SK-N-SH (cell line): ENCODE measurements around the gene WIPF3. TPM values are rescaled to one million over a fixed set of nuclear protein-coding genes. Genes with fewer than 3 reads are reported as not detected.

ENCODE experiments used
- CTCF ChIA-PET: fragments of 300-600, 350-600 bp; formaldehyde crosslinking; extraction: SDS; loops from one replicate; lab custom pipeline; 2021; lab: Yijun Ruan, JAX
- POLR2A ChIA-PET: fragments of 350-600 bp; sonication (Branson Sonifier 250); formaldehyde crosslinking; extraction: SDS; loops from one replicate; lab custom pipeline; 2020; ENCODE audit warnings: antibody characterized with exemption, inconsistent platforms; lab: Yijun Ruan, JAX
- DNase-seq: peaks from one replicate; pipeline ENCODE4 v3.0.0; 2012
- H2AFZ ChIP-seq: fragments of 200-600 bp; sonication (generic); 2 replicates; pipeline ENCODE4 v1.8.1; 2016; ENCODE audit warnings: antibody characterized with exemption, mild to moderate bottlenecking, low read depth
- H3F3A ChIP-seq: fragments of 200-600 bp; sonication (generic); replicated peaks from 2 replicates; pipeline ENCODE3; 2016; ENCODE audit warnings: antibody characterized with exemption, mild to moderate bottlenecking; ENCODE audit not compliant: insufficient read depth
- H3K27ac ChIP-seq, 2 experiments: fragments of 200-500 bp in 1 of 2; fragments of 200-600 bp in 1 of 2; sonication (Bioruptor generic) in 1 of 2; sonication (generic), shearing (Covaris generic) in 1 of 2; 2 replicates each; pipeline versions ENCODE4 v1.5.1 to v1.6.1; 2014 to 2016; ENCODE audit warnings: low read depth in 2 of 2, inconsistent platforms in 1 of 2, low read length in 1 of 2, mild to moderate bottlenecking in 1 of 2, mixed read lengths in 1 of 2
- H3K27me3 ChIP-seq: fragments of 200-600 bp; sonication (generic), shearing (Covaris generic); 2 replicates; pipeline ENCODE4 v1.6.1; 2016; ENCODE audit warnings: mixed run types; ENCODE audit not compliant: insufficient read depth
- H3K36me3 ChIP-seq, 2 experiments: fragments of 200-500 bp in 1 of 2; fragments of 200-600 bp in 1 of 2; sonication (Bioruptor generic) in 1 of 2; sonication (generic) in 1 of 2; replicated peaks in 1 of 2; 2 replicates each; pipeline versions ENCODE3 to v1.5.1; 2014 to 2016; ENCODE audit warnings: low read length in 1 of 2, mild to moderate bottlenecking in 1 of 2; ENCODE audit not compliant: insufficient read depth in 2 of 2, control insufficient read depth in 1 of 2
- H3K4me1 ChIP-seq, 2 experiments: fragments of 200-500 bp in 1 of 2; fragments of 200-600 bp in 1 of 2; sonication (Bioruptor generic) in 1 of 2; sonication (generic), shearing (Covaris generic) in 1 of 2; 2 replicates each; pipeline versions ENCODE4 v1.5.1 to v1.6.1; 2014 to 2016; ENCODE audit warnings: low read depth in 1 of 2, low read length in 1 of 2, mixed run types in 1 of 2; ENCODE audit not compliant: insufficient read depth in 2 of 2, control insufficient read depth in 1 of 2
- H3K4me2 ChIP-seq: fragments of 200-600 bp; sonication (generic), shearing (Covaris generic); 2 replicates; pipeline ENCODE4 v1.6.1; 2017; ENCODE audit warnings: mixed run types
- H3K4me3 ChIP-seq, 2 experiments: fragments of 200-500 bp in 1 of 2; fragments of 200-600 bp in 1 of 2; sonication (Bioruptor generic) in 1 of 2; sonication (generic), shearing (Covaris generic) in 1 of 2; 2 replicates each; pipeline versions ENCODE4 v1.5.1 to v1.8.1; 2014 to 2016; ENCODE audit warnings: low read depth in 2 of 2, inconsistent platforms in 1 of 2, low read length in 1 of 2, mild to moderate bottlenecking in 1 of 2, mixed read lengths in 1 of 2, moderate library complexity in 1 of 2
- H3K79me2 ChIP-seq: fragments of 200-600 bp; sonication (generic); 2 replicates; pipeline ENCODE4 v1.8.1; 2017; ENCODE audit warnings: mild to moderate bottlenecking; ENCODE audit not compliant: insufficient read depth
- H3K9ac ChIP-seq: fragments of 200-600 bp; sonication (generic); 2 replicates; pipeline ENCODE4 v1.6.1; 2017; ENCODE audit warnings: mixed run types
- H3K9me2 ChIP-seq: fragments of 200-600 bp; sonication (generic); 2 replicates; pipeline ENCODE4 v1.6.1; 2017; ENCODE audit warnings: mixed run types
- H3K9me3 ChIP-seq: fragments of 200-600 bp; sonication (generic); 2 replicates; pipeline ENCODE4 v1.6.1; 2017; ENCODE audit warnings: mixed run types, mild to moderate bottlenecking, moderate library complexity
- H4K20me1 ChIP-seq: fragments of 200-600 bp; sonication (generic); 2 replicates; pipeline ENCODE4 v1.6.1; 2017; ENCODE audit warnings: mild to moderate bottlenecking, mixed run types; ENCODE audit not compliant: insufficient read depth
- CHD2 ChIP-seq: fragments of 150-350 bp; IDR thresholded peaks from 2 replicates; pipeline ENCODE4 v1.6.1; 2018; ENCODE audit warnings: low read length; ENCODE audit not compliant: partially characterized antibody
- EP300 ChIP-seq, 2 experiments: IDR thresholded peaks; 2 replicates each; pipeline versions ENCODE4 v1.4.0 to v1.6.1; 2012; ENCODE audit warnings: borderline replicate concordance in 1 of 2, low read depth in 1 of 2, low read length in 1 of 2
- FOSL2 ChIP-seq: IDR thresholded peaks from 2 replicates; pipeline ENCODE4 v1.4.0; 2012; ENCODE audit warnings: low read depth, mild to moderate bottlenecking, moderate library complexity, borderline replicate concordance
- FOXJ3 ChIP-seq: sonication (generic); formaldehyde crosslinking; IDR thresholded peaks from 2 replicates; pipeline ENCODE4 v1.5.1; 2020; ENCODE audit warnings: mild to moderate bottlenecking, missing genetic modification reagents
- NFIC ChIP-seq: IDR thresholded peaks from 2 replicates; pipeline ENCODE4 v1.4.0; 2012; ENCODE audit warnings: borderline replicate concordance
- RCOR1 ChIP-seq: fragments of 150-350 bp; IDR thresholded peaks from 2 replicates; pipeline ENCODE4 v1.6.1; 2017; ENCODE audit warnings: antibody characterized with exemption, low read length
- TCF12 ChIP-seq: IDR thresholded peaks from 2 replicates; pipeline ENCODE4 v1.4.0; 2012
- YY1 ChIP-seq: IDR thresholded peaks from 2 replicates; pipeline ENCODE4 v1.4.0; 2012; ENCODE audit warnings: low read depth, mild to moderate bottlenecking
- WGBS: methylation state at CpG from one replicate; pipeline ENCODE4 v1.1.6; 2017; ENCODE audit warnings: low lambda C conversion rate; 5-methylcytosine and 5-hydroxymethylcytosine counted together
- polyA plus RNA-seq, 3 experiments: library from polyadenylated mRNA; depleted of rRNA; stranded (reverse); fragments of >200 nt; gene quantifications; 2 replicates each; pipeline ENCODE4 v1.2.3, GENCODE V29; 2012
- TF ChIP-seq, protein P1 (sequence below): fragments of 200-600 bp; sonication (generic); IDR thresholded peaks from 2 replicates; pipeline ENCODE4 v1.6.1; 2017; ENCODE audit warnings: antibody characterized with exemption, mild to moderate bottlenecking, moderate library complexity
- TF ChIP-seq, protein P2 (sequence below): IDR thresholded peaks from 2 replicates; pipeline ENCODE4; 2012
- TF ChIP-seq, protein P3 (sequence below): fragments of 150-350 bp; IDR thresholded peaks from 2 replicates; pipeline ENCODE4 v1.6.1; 2016; ENCODE audit warnings: mild to moderate bottlenecking, low read depth, low read length
- TF ChIP-seq, protein P4 (sequence below): fragments of 150-350 bp; IDR thresholded peaks from 2 replicates; pipeline ENCODE4 v1.6.1; 2017; ENCODE audit warnings: antibody characterized with exemption, low read length, low read depth, borderline replicate concordance
- TF ChIP-seq, protein P5 (sequence below): IDR thresholded peaks from 2 replicates; pipeline ENCODE4 v1.4.0; 2012; ENCODE audit warnings: low read depth, borderline replicate concordance

WIPF3 gene
- polyA plus RNA-seq, 1 of the 3 experiments (the other 2 are of a cell fraction), result 0.02 TPM

DNA sequence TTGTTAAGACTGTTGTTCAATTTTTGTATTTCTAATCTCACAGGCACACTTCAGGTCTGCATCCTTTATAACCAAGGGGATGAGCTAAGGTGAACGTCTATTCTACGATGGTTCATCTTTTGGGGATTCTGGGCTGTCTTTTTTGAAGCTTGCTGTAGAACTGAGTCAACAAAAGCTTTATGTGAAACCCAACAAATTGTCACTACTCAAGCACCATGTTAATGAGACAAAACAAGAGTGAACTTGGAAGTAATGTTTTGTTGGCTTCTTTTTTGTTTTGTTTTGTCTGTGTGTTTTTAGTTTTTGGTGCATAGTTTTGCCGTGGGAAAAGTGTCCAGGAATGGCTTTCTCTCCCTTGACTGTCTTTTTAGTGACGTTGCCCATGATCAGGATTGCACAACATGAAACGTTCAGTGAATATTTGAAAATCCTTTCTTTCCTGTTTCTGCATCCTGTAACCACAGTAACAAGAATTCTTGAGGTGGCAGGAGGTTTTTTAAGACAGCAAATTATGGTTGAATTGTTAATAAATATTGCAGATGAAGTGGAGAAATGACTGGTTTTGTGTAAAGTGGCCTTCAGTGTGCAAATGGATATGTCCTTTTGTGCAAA lies 65.6 kb downstream of the WIPF3 start:
- TF ChIP-seq, protein P1, sequence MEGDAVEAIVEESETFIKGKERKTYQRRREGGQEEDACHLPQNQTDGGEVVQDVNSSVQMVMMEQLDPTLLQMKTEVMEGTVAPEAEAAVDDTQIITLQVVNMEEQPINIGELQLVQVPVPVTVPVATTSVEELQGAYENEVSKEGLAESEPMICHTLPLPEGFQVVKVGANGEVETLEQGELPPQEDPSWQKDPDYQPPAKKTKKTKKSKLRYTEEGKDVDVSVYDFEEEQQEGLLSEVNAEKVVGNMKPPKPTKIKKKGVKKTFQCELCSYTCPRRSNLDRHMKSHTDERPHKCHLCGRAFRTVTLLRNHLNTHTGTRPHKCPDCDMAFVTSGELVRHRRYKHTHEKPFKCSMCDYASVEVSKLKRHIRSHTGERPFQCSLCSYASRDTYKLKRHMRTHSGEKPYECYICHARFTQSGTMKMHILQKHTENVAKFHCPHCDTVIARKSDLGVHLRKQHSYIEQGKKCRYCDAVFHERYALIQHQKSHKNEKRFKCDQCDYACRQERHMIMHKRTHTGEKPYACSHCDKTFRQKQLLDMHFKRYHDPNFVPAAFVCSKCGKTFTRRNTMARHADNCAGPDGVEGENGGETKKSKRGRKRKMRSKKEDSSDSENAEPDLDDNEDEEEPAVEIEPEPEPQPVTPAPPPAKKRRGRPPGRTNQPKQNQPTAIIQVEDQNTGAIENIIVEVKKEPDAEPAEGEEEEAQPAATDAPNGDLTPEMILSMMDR, result no peak
- TF ChIP-seq EP300 (IDR thresholded peaks at IDR 0.05; ENCODE audit: borderline replicate concordance in 1 of 2, low read depth in 1 of 2, low read length in 1 of 2) (no peak), YY1 (no peak), RCOR1 (no peak), FOXJ3 (no peak), FOSL2 (no peak)
- TF ChIP-seq, protein P2, sequence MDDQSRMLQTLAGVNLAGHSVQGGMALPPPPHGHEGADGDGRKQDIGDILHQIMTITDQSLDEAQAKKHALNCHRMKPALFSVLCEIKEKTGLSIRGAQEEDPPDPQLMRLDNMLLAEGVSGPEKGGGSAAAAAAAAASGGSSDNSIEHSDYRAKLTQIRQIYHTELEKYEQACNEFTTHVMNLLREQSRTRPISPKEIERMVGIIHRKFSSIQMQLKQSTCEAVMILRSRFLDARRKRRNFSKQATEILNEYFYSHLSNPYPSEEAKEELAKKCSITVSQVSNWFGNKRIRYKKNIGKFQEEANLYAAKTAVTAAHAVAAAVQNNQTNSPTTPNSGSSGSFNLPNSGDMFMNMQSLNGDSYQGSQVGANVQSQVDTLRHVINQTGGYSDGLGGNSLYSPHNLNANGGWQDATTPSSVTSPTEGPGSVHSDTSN, result no peak
- TF ChIP-seq, protein P3, sequence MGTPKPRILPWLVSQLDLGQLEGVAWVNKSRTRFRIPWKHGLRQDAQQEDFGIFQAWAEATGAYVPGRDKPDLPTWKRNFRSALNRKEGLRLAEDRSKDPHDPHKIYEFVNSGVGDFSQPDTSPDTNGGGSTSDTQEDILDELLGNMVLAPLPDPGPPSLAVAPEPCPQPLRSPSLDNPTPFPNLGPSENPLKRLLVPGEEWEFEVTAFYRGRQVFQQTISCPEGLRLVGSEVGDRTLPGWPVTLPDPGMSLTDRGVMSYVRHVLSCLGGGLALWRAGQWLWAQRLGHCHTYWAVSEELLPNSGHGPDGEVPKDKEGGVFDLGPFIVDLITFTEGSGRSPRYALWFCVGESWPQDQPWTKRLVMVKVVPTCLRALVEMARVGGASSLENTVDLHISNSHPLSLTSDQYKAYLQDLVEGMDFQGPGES, result no peak
- TF ChIP-seq, all 33 proteins: peak for 0
- H3K27me3 ChIP-seq, result no peaks in the 10 kb centered on the region
- no peaks in the 10 kb centered on the region for H3F3A ChIP-seq
- POLR2A ChIA-PET, result no interaction called here
- no peaks in the 10 kb centered on the region for H4K20me1 ChIP-seq
- no peak overlapping the region for H2AFZ ChIP-seq
- H3K9me3 ChIP-seq, result no peaks in the 10 kb centered on the region
- CTCF ChIA-PET, result interaction anchor here (12.0 kb wide), 1 partner anchor 49 kb away, joined by 365 read pairs; no protein-coding TSS in a partner anchor
- no peak overlapping the region for H3K9ac ChIP-seq
- DNase-seq, result no peak
- 39% methylated on average over 5 of the region's 5 CpGs for WGBS
- no peaks in the 10 kb centered on the region for H3K36me3 ChIP-seq
- no peak overlapping the region for H3K27ac ChIP-seq
- no peaks in the 10 kb centered on the region for H3K79me2 ChIP-seq
- H3K9me2 ChIP-seq, result no peaks in the 10 kb centered on the region
- H3K4me1 ChIP-seq, result peaks cover 3 to 6% of the 10 kb centered on the region in 2 experiments; a peak in 2 of 4 replicates
- H3K4me3 ChIP-seq, result no peak overlapping the region
- no peak overlapping the region for H3K4me2 ChIP-seq

DNA sequence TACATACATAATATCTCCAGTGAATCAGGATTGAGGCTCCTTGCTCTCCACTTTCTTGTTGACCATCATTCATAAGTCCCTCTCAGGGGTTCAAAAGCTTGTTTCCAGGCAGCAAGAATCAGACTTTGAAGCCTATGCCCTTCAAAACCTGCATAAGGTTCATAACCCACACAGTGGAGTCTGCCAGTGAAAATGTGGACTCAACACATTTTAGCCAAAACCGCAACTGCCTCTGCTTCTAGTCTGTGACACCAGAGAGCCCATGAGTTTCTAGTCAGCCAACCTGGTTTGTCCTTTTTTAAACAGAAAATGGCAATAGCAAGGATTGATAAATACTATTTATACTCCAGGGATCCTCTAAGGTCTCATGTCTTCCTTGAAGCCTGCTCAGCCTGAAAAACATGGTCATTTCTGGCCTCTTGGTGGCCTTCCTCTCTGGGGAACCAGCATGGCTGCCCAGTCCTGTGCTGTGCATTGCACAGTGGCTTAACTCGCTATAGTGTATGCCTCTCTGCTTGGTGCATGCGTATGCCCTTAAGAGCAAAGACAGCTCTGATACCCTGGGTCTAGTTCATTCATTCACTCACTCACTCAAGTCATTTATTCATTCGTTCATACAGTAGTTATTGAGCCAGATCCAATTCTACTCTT lies 67.5 kb downstream of the WIPF3 start:
- TF ChIP-seq NFIC, result no peak
- TF ChIP-seq TCF12, result no peak
- no peak for TF ChIP-seq CHD2
- TF ChIP-seq, protein P3, result no peak
- TF ChIP-seq, protein P4, sequence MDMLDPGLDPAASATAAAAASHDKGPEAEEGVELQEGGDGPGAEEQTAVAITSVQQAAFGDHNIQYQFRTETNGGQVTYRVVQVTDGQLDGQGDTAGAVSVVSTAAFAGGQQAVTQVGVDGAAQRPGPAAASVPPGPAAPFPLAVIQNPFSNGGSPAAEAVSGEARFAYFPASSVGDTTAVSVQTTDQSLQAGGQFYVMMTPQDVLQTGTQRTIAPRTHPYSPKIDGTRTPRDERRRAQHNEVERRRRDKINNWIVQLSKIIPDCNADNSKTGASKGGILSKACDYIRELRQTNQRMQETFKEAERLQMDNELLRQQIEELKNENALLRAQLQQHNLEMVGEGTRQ, result no peak
- TF ChIP-seq, protein P5, sequence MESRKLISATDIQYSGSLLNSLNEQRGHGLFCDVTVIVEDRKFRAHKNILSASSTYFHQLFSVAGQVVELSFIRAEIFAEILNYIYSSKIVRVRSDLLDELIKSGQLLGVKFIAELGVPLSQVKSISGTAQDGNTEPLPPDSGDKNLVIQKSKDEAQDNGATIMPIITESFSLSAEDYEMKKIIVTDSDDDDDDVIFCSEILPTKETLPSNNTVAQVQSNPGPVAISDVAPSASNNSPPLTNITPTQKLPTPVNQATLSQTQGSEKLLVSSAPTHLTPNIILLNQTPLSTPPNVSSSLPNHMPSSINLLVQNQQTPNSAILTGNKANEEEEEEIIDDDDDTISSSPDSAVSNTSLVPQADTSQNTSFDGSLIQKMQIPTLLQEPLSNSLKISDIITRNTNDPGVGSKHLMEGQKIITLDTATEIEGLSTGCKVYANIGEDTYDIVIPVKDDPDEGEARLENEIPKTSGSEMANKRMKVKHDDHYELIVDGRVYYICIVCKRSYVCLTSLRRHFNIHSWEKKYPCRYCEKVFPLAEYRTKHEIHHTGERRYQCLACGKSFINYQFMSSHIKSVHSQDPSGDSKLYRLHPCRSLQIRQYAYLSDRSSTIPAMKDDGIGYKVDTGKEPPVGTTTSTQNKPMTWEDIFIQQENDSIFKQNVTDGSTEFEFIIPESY, result no peak
- ChIA-PET CTCF (interaction anchor here (0.9 to 12.0 kb wide), 4 partner anchors 13 to 188 kb away, joined by 3 to 365 read pairs (median 8); no protein-coding TSS in a partner anchor), POLR2A (no interaction called here)
- Histone ChIP-seq H3K9me2 (no peaks in the 10 kb centered on the region), H3K79me2 (no peaks in the 10 kb centered on the region), H3K4me3 (no peak overlapping the region), H3K9ac (no peak overlapping the region), H3F3A (no peaks in the 10 kb centered on the region), H3K27me3 (no peaks in the 10 kb centered on the region), H3K9me3 (no peaks in the 10 kb centered on the region), H4K20me1 (no peaks in the 10 kb centered on the region), H3K4me2 (no peak overlapping the region), H3K36me3 (no peaks in the 10 kb centered on the region), H3K4me1 (peaks cover 0 to 7% of the 10 kb centered on the region in 2 experiments; a peak in 1 of 4 replicates), H2AFZ (no peak overlapping the region), H3K27ac (no peak overlapping the region)
- no peak for DNase-seq
- 65% methylated on average over 4 of the region's 4 CpGs for WGBS
